ENCODE measurements around the gene TMOD3.

TMOD3 gene

DNA sequence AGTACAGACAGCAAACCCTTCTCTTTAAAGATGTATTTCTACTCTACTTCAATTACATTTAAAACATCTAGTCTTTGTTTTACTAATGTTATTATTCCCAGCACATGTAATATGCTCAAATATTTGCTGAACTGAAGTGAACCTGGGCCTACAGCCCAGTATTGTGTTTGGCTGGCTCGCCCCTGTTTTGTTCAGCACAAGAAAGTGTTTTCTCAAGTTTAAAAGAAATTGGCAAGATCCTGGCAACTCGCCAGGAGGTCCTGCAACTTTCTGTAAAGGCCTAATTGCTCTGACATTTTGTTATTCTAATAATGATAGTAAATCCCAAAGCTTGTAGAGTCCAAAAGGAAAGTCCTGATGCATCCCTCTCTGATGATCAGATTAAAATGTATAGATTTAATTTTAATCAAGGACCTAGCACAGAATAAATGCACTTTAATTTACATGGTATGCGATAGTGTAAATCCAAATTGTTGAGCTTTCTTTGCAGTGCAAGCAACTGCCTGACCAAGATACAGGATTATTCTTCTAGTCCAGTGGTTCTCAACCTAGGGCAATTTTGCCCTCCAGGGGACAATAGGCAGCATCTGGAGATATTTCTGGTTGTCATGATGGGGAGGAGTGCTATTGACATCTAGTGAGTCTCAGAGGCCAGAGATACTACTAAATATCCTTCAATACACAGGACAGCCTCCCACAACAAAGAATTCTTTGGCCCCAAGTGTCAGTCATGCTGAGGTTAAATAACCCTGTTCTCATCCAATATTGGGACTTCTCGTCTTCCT is 35.7 kb upstream of the TMOD3 start:
- DNase-seq (ENCODE audit: low read depth, low spot score): no peak
- H3K9me3 ChIP-seq (ENCODE audit: insufficient read depth, low read length): no peaks in the 10 kb centered on the region
- no peaks in the 10 kb centered on the region for H3K27me3 ChIP-seq (ENCODE audit: insufficient read depth, insufficient read length)
- no peak overlapping the region for H3K9ac ChIP-seq (ENCODE audit: insufficient read length, low read depth)
- TF ChIP-seq SUZ12 (IDR thresholded peaks at IDR 0.05; ENCODE audit: extremely low read depth, insufficient read depth, insufficient read length) (no peak), ZNF274 (IDR thresholded peaks at IDR 0.05; ENCODE audit: low read depth, low read length) (no peak), YY1 (IDR thresholded peaks at IDR 0.05; ENCODE audit: insufficient read depth, insufficient read length) (no peak)
- no peaks in the 10 kb centered on the region for H3K4me1 ChIP-seq (ENCODE audit: insufficient read depth, insufficient read length)
- H3K36me3 ChIP-seq (ENCODE audit: insufficient read depth, insufficient read length, low read length): no peaks in the 10 kb centered on the region
- no peak overlapping the region for H3K4me3 ChIP-seq (ENCODE audit: insufficient read length, low read depth)

DNA sequence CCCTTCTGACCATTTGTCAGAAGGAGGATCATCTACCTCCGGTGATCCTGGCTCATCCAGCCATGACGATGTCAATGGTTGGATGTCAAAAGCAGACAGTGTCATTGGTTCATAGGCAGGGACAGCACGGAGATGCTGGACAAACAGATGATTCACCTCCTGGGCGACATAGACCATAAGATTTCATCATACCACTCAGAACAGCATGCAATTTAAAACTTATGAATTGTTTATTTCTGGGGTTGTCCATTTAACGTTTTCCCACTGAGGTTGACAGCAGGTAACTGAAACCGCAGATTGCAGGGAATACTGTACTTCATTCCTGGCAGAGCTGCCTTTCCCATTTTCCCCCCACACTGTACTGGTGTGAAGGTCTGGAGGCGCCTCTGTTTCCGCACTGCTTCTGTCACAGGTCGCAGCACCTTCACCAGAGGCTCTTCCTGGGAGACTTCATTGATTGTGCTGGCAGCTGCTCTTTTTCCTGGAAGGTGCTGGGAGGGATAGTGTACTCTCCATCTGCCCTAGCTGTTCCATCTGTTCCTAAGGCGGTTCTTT is 32.5 kb upstream of the TMOD3 start:
- Histone ChIP-seq H3K9ac (ENCODE audit: insufficient read length, low read depth) (no peak overlapping the region), H3K36me3 (ENCODE audit: insufficient read depth, insufficient read length, low read length) (no peaks in the 10 kb centered on the region), H3K27me3 (ENCODE audit: insufficient read depth, insufficient read length) (no peaks in the 10 kb centered on the region), H3K4me3 (ENCODE audit: insufficient read length, low read depth) (no peak overlapping the region), H3K9me3 (ENCODE audit: insufficient read depth, low read length) (no peaks in the 10 kb centered on the region), H3K4me1 (ENCODE audit: insufficient read depth, insufficient read length) (no peaks in the 10 kb centered on the region)
- no peak for DNase-seq (ENCODE audit: low read depth, low spot score)
- TF ChIP-seq SUZ12 (IDR thresholded peaks at IDR 0.05; ENCODE audit: extremely low read depth, insufficient read depth, insufficient read length): no peak
- no peak for TF ChIP-seq YY1 (IDR thresholded peaks at IDR 0.05; ENCODE audit: insufficient read depth, insufficient read length)
- TF ChIP-seq ZNF274 (IDR thresholded peaks at IDR 0.05; ENCODE audit: low read depth, low read length): no peak

DNA sequence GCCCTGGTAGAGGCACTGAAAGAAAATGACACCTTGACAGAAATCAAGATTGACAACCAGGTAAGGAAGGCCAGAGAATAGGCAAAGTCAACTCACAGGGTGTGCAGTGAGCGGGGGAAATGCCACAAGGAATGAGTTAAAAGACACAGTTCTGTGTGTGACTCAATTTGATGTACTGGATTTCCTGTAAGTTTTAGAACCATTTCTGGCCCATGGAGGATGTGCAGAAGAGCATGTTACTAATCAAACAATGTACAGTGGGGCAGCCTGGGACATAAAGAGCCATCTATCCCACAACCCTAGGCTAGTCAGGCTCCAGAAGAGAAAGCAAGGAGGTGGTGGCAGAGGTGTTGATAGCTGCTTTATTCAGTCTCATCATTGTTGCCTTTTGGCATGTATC is 31.2 kb upstream of the TMOD3 start:
- Histone ChIP-seq H3K4me1 (ENCODE audit: insufficient read depth, insufficient read length) (no peaks in the 10 kb centered on the region), H3K27me3 (ENCODE audit: insufficient read depth, insufficient read length) (no peaks in the 10 kb centered on the region), H3K9me3 (ENCODE audit: insufficient read depth, low read length) (no peaks in the 10 kb centered on the region), H3K4me3 (ENCODE audit: insufficient read length, low read depth) (no peak overlapping the region), H3K9ac (ENCODE audit: insufficient read length, low read depth) (no peak overlapping the region), H3K36me3 (ENCODE audit: insufficient read depth, insufficient read length, low read length) (no peaks in the 10 kb centered on the region)
- TF ChIP-seq SUZ12 (IDR thresholded peaks at IDR 0.05; ENCODE audit: extremely low read depth, insufficient read depth, insufficient read length) (no peak), ZNF274 (IDR thresholded peaks at IDR 0.05; ENCODE audit: low read depth, low read length) (no peak), YY1 (IDR thresholded peaks at IDR 0.05; ENCODE audit: insufficient read depth, insufficient read length) (no peak)
- DNase-seq (ENCODE audit: low read depth, low spot score): no peak

DNA sequence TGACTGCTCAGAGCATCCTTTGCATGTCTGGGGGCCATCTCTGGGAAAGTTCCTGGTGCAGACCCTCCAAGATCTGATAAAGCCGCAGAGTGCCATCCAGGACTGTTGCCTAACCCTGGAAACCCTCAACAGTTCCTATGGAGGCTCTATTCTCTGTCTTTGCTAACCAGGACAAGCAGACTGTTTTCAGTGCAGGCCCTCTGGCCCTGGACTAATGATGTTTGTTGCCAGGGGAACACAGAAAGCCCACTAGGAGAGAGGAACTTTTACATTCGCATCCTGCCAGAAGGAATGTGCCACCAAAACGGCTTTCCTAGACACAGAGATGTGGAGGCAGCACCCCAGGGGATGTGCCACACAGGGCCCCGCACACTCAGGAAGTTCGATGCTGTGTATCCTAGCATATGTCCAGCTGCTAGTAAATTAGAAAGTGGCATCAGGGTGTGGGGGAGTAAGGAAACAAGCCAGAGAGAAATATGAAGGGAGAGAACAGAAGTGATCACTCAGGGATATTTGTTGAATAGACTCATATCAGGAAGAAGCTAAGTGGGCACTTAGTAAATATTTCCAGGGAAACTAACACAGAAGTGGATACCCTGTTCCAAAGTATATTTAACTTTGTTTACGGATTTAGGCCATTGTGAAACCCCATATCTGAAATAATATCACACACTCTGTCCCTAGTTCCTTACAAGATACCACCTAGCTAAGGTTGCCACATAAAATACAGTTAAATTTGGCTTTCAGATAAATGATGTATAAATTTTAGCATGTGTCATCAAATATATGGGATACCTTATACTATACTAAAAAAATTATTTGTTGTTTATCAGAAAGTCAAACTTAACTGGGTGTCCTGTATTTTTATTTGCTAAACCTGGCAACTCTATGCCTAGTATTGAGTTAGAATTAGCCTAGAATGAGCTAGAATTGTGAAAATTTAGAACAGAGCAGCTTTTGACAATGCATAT is 29.9 kb upstream of the TMOD3 start:
- no peak overlapping the region for H3K9ac ChIP-seq (ENCODE audit: insufficient read length, low read depth)
- TF ChIP-seq YY1 (IDR thresholded peaks at IDR 0.05; ENCODE audit: insufficient read depth, insufficient read length): no peak
- no peak for TF ChIP-seq ZNF274 (IDR thresholded peaks at IDR 0.05; ENCODE audit: low read depth, low read length)
- no peak for TF ChIP-seq SUZ12 (IDR thresholded peaks at IDR 0.05; ENCODE audit: extremely low read depth, insufficient read depth, insufficient read length)
- H3K27me3 ChIP-seq (ENCODE audit: insufficient read depth, insufficient read length): no peaks in the 10 kb centered on the region
- H3K36me3 ChIP-seq (ENCODE audit: insufficient read depth, insufficient read length, low read length): no peaks in the 10 kb centered on the region
- H3K4me3 ChIP-seq (ENCODE audit: insufficient read length, low read depth): no peak overlapping the region
- H3K4me1 ChIP-seq (ENCODE audit: insufficient read depth, insufficient read length): no peaks in the 10 kb centered on the region
- no peaks in the 10 kb centered on the region for H3K9me3 ChIP-seq (ENCODE audit: insufficient read depth, low read length)
- DNase-seq (ENCODE audit: low read depth, low spot score): no peak

DNA sequence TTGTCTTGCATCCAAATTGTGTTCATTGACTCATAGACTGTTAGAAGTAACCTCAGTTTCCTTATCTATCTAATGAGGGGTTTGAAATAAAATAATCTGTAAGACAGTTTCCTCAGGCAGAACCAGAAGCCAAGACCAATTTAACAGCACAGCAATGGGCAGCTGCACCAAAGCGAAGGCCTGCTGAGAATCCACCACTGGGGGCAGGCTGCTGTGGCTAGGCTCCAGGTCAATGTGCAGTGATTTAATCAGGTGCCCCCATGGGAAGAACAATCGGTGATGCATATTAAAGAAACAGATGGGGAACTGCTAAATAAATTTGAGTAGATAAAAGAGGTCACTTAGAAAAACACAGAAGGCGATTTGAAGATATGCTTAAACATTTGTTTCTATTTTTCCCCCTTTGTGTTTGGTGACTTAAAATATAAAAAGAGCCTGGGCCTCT is 28.0 kb upstream of the TMOD3 start:
- no peak for DNase-seq (ENCODE audit: low read depth, low spot score)
- TF ChIP-seq ZNF274 (IDR thresholded peaks at IDR 0.05; ENCODE audit: low read depth, low read length): no peak
- no peak for TF ChIP-seq SUZ12 (IDR thresholded peaks at IDR 0.05; ENCODE audit: extremely low read depth, insufficient read depth, insufficient read length)
- TF ChIP-seq YY1 (IDR thresholded peaks at IDR 0.05; ENCODE audit: insufficient read depth, insufficient read length): no peak

DNA sequence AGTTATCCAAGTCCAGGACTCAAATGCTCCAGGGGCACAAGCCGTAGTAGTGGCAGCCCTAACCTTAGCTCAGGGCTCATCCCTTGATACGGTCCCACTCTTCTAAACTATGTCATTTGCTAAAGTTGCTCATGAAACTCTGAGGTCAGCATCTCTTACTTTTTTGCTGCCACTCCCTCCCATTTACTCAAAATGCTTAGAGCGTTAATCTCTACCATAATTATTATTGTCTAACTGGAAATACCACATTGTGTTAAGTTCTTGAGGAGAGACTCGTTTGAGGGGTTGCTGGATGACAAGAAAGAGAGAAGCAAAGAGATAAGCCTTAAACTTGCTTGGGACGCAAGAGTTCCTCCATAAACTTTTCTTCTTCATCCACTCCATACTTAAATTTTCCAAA is 26.9 kb upstream of the TMOD3 start:
- DNase-seq (ENCODE audit: low read depth, low spot score): no peak
- no peak overlapping the region for H3K4me3 ChIP-seq (ENCODE audit: insufficient read length, low read depth)
- no peaks in the 10 kb centered on the region for H3K4me1 ChIP-seq (ENCODE audit: insufficient read depth, insufficient read length)
- TF ChIP-seq ZNF274 (IDR thresholded peaks at IDR 0.05; ENCODE audit: low read depth, low read length) (no peak), SUZ12 (IDR thresholded peaks at IDR 0.05; ENCODE audit: extremely low read depth, insufficient read depth, insufficient read length) (no peak), YY1 (IDR thresholded peaks at IDR 0.05; ENCODE audit: insufficient read depth, insufficient read length) (no peak)
- H3K9me3 ChIP-seq (ENCODE audit: insufficient read depth, low read length): no peaks in the 10 kb centered on the region
- H3K9ac ChIP-seq (ENCODE audit: insufficient read length, low read depth): no peak overlapping the region
- H3K36me3 ChIP-seq (ENCODE audit: insufficient read depth, insufficient read length, low read length): no peaks in the 10 kb centered on the region
- H3K27me3 ChIP-seq (ENCODE audit: insufficient read depth, insufficient read length): no peaks in the 10 kb centered on the region

More for the DNA sequence above, 28.0 kb upstream of the TMOD3 start:
- Histone ChIP-seq H3K9ac (ENCODE audit: insufficient read length, low read depth) (no peak overlapping the region), H3K36me3 (ENCODE audit: insufficient read depth, insufficient read length, low read length) (no peaks in the 10 kb centered on the region), H3K27me3 (ENCODE audit: insufficient read depth, insufficient read length) (no peaks in the 10 kb centered on the region), H3K9me3 (ENCODE audit: insufficient read depth, low read length) (no peaks in the 10 kb centered on the region), H3K4me3 (ENCODE audit: insufficient read length, low read depth) (no peak overlapping the region), H3K4me1 (ENCODE audit: insufficient read depth, insufficient read length) (no peaks in the 10 kb centered on the region)

Data from NT2/D1 (cell line).